Stimulated activated CD8-positive, alpha-beta memory T cell treated with anti-CD3 and anti-CD28 coated beads, Interleukin-7, amount 100 ng/mL, for 48 hours (primary cell): Measurements from ENCODE around the gene FBXO30.
A peak's percentile ranks its signal among the peaks of the same experiment; 100 is the strongest.

ENCODE experiments used
- DNase-seq, 2 donors: peaks; one replicate each; pipeline ENCODE4 v3.0.0-alpha.2; 2020; ENCODE audit warnings: low read depth in 1 of 2; ENCODE audit errors: extremely low read depth in 1 of 2

FBXO30 gene

GRCh38 chr6:145814501-145815308 is at the start of gene FBXO30:
Gene FBXO30 (minus strand): TSS chr6:145814795. CDS start chr6:145806405, 8,390 bp downstream.
- peak; percentile 67 to 79 for DNase-seq

GRCh38 chr6:145863988-145864616 is 49.5 kb upstream of the FBXO30 start:
- DNase-seq: no peak

GRCh38 chr6:145863366-145863765 is 48.8 kb upstream of the FBXO30 start:
- no peak for DNase-seq

GRCh38 chr6:145860562-145860961 is 46.0 kb upstream of the FBXO30 start:
- DNase-seq: no peak

- DNase-seq: no peak
Measured at GRCh38 chr6:145850671-145851070, 36.1 kb upstream of the FBXO30 start.

GRCh38 chr6:145848541-145848940 is 33.9 kb upstream of the FBXO30 start:
- DNase-seq: no peak

- no peak for DNase-seq
Measured at GRCh38 chr6:145845557-145845956, 31.0 kb upstream of the FBXO30 start.

GRCh38 chr6:145844933-145845540 is 30.4 kb upstream of the FBXO30 start:
- no peak for DNase-seq

- no peak for DNase-seq
Measured at GRCh38 chr6:145842693-145843546, 28.3 kb upstream of the FBXO30 start.

GRCh38 chr6:145841668-145842067 is 27.1 kb upstream of the FBXO30 start:
- DNase-seq: no peak

GRCh38 chr6:145839653-145840052 is 25.1 kb upstream of the FBXO30 start:
- DNase-seq: no peak

GRCh38 chr6:145838305-145838704 is 23.7 kb upstream of the FBXO30 start:
- DNase-seq: no peak

- DNase-seq: no peak
Measured at GRCh38 chr6:145836772-145837171, 22.2 kb upstream of the FBXO30 start.

- DNase-seq: no peak
Measured at GRCh38 chr6:145836170-145836569, 21.6 kb upstream of the FBXO30 start.

- DNase-seq: no peak
Measured at GRCh38 chr6:145830612-145831011, 16.0 kb upstream of the FBXO30 start.

- DNase-seq: no peak
Measured at GRCh38 chr6:145829950-145830349, 15.4 kb upstream of the FBXO30 start.

GRCh38 chr6:145829102-145829501 is 14.5 kb upstream of the FBXO30 start:
- no peak for DNase-seq

- DNase-seq: no peak
Measured at GRCh38 chr6:145824344-145824743, 9.7 kb upstream of the FBXO30 start.

GRCh38 chr6:145823328-145823944 is 8.8 kb upstream of the FBXO30 start:
- DNase-seq: no peak

GRCh38 chr6:145822456-145822855 is 7.9 kb upstream of the FBXO30 start:
- DNase-seq: no peak

GRCh38 chr6:145819994-145820393 is 5.4 kb upstream of the FBXO30 start:
- no peak for DNase-seq
